D721Med (cell line): ENCODE data around the gene EMC8.

Experiments
- DNase-seq: peaks from one replicate; pipeline ENCODE4 v3.0.0; 2011; ENCODE audit warnings: low spot score; ENCODE audit not compliant: insufficient read length
- FAIRE-seq: peaks from 2 replicates; lab custom pipeline; 2011; peaks lifted over from hg19 to GRCh38; lab: Jason Lieb, UNC
- CTCF ChIP-seq: IDR thresholded peaks from 2 replicates; pipeline ENCODE4 v1.5.1; 2012; ENCODE audit warnings: mild to moderate bottlenecking, control low read depth; ENCODE audit not compliant: insufficient read depth; ENCODE audit errors: missing control alignments

The EMC8 gene

DNA sequence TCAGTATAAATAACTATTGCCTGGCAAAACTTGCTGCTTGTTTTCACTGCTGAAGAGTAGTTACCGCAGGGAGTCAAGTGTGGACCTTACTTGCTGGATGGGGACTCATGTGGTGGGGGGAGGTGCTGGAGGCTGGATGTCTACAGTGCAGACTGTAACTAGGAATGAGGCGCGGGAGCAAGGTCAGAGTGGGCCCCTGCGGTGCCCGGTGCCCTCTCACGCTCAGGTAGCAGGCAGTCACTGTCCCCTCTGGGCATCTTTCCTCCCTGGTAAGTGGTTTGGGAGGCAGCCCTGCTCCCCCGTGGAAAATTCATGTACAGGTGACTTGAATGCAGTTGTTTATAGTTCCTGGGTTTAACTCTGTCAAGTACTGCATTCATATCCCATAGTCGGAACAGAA, 4.6 kb downstream of the EMC8 start:
- FAIRE-seq, result no peak
- no peak for DNase-seq
- TF ChIP-seq CTCF, result no peak

GRCh38 chr16:85793662-85794298, 5.6 kb downstream of the EMC8 start:
- FAIRE-seq (no peak), DNase-seq (no peak)
- no peak for TF ChIP-seq CTCF

DNA sequence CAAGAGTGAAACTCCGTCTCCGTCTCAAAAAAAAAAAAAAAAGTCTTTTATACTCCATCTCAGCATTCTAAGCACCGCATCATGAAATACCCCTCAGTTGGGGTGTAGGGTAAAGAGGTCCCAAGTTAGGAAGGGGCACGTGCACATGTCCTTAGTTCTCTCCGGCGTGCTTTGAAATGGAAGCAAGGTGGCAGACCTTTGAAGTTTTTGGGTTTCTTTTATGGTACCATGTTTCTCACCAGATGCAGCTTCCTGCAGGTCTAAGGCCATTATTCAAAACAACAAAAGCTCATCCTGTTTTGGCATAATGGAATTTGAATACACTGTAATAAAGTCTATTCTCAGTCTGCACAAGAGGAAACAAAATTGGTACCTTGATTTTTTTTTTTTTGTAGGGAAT, 9.6 kb downstream of the EMC8 start:
- TF ChIP-seq CTCF, result no peak
- no peak for FAIRE-seq
- no peak for DNase-seq

DNA sequence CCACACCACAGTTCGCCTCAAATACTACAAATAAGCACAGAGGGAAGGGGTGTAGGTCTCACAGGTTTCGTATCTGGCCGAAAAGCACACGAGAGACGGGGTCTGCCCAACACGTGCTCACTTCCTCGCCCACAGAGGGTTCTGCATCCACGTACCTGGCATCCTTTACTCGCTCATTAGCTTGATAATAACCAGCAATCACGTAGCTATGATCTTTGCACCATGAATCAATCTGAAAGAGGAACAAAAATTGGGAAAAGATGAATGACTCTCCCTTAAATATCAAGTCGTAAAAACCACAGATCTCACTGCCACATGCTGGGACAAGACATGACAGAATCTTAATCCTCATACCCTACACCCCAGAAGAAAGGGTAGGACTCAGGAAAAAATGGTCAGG, 10.5 kb downstream of the EMC8 start:
- DNase-seq (no peak), FAIRE-seq (no peak)
- no peak for TF ChIP-seq CTCF

GRCh38 chr16:85785927-85786326, 13.4 kb downstream of the EMC8 start:
- FAIRE-seq, result no peak
- DNase-seq, result no peak
- TF ChIP-seq CTCF, result no peak

DNA sequence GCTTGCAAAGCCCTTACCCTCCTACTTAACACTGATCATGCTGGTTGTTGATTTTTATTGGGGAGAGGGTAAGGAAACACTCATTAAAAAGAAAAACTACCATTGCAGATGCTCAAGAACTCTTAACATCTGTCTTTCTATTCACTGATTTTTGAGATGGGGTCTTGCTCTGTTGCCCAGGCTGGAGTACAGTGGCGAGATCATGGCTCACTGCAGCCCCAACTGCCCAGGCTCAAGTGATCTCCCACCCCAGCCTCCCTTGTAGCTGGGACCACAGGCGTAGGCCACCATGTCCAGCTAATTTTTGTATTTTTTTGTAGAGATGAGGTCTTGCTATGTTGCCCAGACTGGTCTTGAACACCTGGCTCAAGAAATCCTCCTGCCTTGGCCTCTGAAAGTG, 14.5 kb downstream of the EMC8 start:
- DNase-seq, result no peak
- no peak for FAIRE-seq
- TF ChIP-seq CTCF, result no peak

DNA sequence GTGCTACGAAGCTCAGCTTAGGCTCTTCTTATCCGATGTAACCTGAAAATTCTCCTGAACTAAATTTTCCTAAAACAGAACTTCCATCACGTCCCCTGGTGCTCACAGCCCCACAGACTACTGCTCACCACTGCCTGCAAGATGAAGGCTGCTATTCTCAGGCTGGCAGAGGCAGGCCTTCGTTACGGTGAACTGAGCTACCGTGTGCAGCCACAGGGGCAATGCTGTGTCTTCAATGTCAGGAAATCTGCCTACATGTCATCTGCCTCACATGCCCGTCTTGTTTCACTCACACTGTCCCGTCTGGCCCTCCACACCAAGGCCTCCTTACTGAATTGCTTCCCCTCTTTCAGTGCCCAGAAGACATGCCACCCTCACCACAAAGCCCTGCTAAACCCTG, 15.9 kb downstream of the EMC8 start:
- FAIRE-seq (no peak), DNase-seq (no peak)
- TF ChIP-seq CTCF, result no peak
